Progenitor cell of endocrine pancreas (in vitro differentiated cells): ENCODE measurements around the gene AKAP9. TPM values are rescaled to one million over a fixed set of nuclear protein-coding genes. Genes with fewer than 3 reads are reported as not detected.
"Not testable (repeated sequence)": the region's sequence is repeated elsewhere in the genome, so short reads cannot be mapped to it uniquely, and the experiment has no call there.

Experiments used
- DNase-seq: peaks from one replicate; pipeline ENCODE4 v3.0.0; 2021; ENCODE audit warnings: low spot score; ENCODE audit not compliant: unreplicated experiment
- H3K27ac Mint-ChIP-seq: 2 replicates; pipeline ENCODE4 v1.8.0; 2021; ENCODE audit warnings: mild to moderate bottlenecking, moderate library complexity, mixed read lengths
- H3K27me3 Mint-ChIP-seq: 2 replicates; pipeline ENCODE4 v1.8.0; 2021; ENCODE audit warnings: mixed read lengths
- H3K36me3 Mint-ChIP-seq: 2 replicates; pipeline ENCODE4 v1.8.0; 2022; ENCODE audit warnings: mixed read lengths; ENCODE audit not compliant: insufficient read depth
- H3K4me1 Mint-ChIP-seq: 2 replicates; pipeline ENCODE4 v1.8.0; 2021; ENCODE audit warnings: low read depth, mixed read lengths
- H3K4me3 Mint-ChIP-seq: 2 replicates; pipeline ENCODE4 v1.8.0; 2021; ENCODE audit warnings: low read depth, mild to moderate bottlenecking, moderate library complexity, mixed read lengths
- H3K9me3 Mint-ChIP-seq: 2 replicates; pipeline ENCODE4 v1.8.0; 2021; ENCODE audit warnings: low read depth, mixed read lengths
- total RNA-seq: library from RNA; stranded (reverse); gene quantifications from 2 replicates; pipeline ENCODE4 v1.2.1, GENCODE V29; 2021
- TF ChIP-seq, protein P1 (sequence below): fragments of 200-600 bp; sonication (generic); IDR thresholded peaks from one replicate; pipeline ENCODE4 v1.5.0; 2021; ENCODE audit warnings: antibody characterized with exemption, mild to moderate bottlenecking; ENCODE audit not compliant: unreplicated experiment

AKAP9 gene
- total RNA-seq, 1 donor from 2014 or later, result 105 TPM

- Mint-ChIP-seq H3K4me1 (no peaks in the 10 kb centered on the region), H3K9me3 (peaks cover 4% of the 10 kb centered on the region), H3K4me3 (no peak overlapping the region), H3K36me3 (no peaks in the 10 kb centered on the region), H3K27me3 (peaks cover 3% of the 10 kb centered on the region), H3K27ac (no peak overlapping the region)
- TF ChIP-seq, protein P1, sequence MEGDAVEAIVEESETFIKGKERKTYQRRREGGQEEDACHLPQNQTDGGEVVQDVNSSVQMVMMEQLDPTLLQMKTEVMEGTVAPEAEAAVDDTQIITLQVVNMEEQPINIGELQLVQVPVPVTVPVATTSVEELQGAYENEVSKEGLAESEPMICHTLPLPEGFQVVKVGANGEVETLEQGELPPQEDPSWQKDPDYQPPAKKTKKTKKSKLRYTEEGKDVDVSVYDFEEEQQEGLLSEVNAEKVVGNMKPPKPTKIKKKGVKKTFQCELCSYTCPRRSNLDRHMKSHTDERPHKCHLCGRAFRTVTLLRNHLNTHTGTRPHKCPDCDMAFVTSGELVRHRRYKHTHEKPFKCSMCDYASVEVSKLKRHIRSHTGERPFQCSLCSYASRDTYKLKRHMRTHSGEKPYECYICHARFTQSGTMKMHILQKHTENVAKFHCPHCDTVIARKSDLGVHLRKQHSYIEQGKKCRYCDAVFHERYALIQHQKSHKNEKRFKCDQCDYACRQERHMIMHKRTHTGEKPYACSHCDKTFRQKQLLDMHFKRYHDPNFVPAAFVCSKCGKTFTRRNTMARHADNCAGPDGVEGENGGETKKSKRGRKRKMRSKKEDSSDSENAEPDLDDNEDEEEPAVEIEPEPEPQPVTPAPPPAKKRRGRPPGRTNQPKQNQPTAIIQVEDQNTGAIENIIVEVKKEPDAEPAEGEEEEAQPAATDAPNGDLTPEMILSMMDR, result no peak
- DNase-seq, result no peak
These were observed 12.8 kb upstream of the AKAP9 start for GRCh38 chr7:91927912-91928311.

GRCh38 chr7:91929463-91929862 lies 11.2 kb upstream of the AKAP9 start:
- H3K9me3 Mint-ChIP-seq, result peaks cover 4% of the 10 kb centered on the region
- no peaks in the 10 kb centered on the region for H3K4me1 Mint-ChIP-seq
- no peaks in the 10 kb centered on the region for H3K36me3 Mint-ChIP-seq
- TF ChIP-seq, protein P1, result no peak
- DNase-seq, result no peak
- peaks cover 3% of the 10 kb centered on the region for H3K27me3 Mint-ChIP-seq
- H3K4me3 Mint-ChIP-seq, result no peak overlapping the region
- H3K27ac Mint-ChIP-seq, result no peak overlapping the region

- DNase-seq, result no peak
- Mint-ChIP-seq H3K9me3 (no peaks in the 10 kb centered on the region), H3K27ac (peak overlapping the region; percentile 97), H3K4me3 (peak overlapping the region; percentile 94), H3K27me3 (no peaks in the 10 kb centered on the region), H3K36me3 (no peaks in the 10 kb centered on the region), H3K4me1 (peaks cover 21% of the 10 kb centered on the region)
- TF ChIP-seq, protein P1, result no peak
These were observed 491 bp upstream of the AKAP9 start for GRCh38 chr7:91940171-91940570.

GRCh38 chr7:91941450-91941849 lies 788 bp downstream of the AKAP9 start:
- H3K4me1 Mint-ChIP-seq, result peaks cover 20% of the 10 kb centered on the region
- H3K36me3 Mint-ChIP-seq, result peaks cover under 1% of the 10 kb centered on the region
- peak overlapping the region; percentile 94 for H3K4me3 Mint-ChIP-seq
- H3K9me3 Mint-ChIP-seq, result no peaks in the 10 kb centered on the region
- H3K27me3 Mint-ChIP-seq, result no peaks in the 10 kb centered on the region
- DNase-seq, result no peak
- TF ChIP-seq, protein P1, result no peak
- H3K27ac Mint-ChIP-seq, result peak overlapping the region; percentile 97

- TF ChIP-seq, protein P1, result no peak
- Mint-ChIP-seq H3K27ac (peak overlapping the region; percentile 78), H3K36me3 (peaks cover 5% of the 10 kb centered on the region), H3K9me3 (no peaks in the 10 kb centered on the region), H3K4me3 (peak overlapping the region; percentile 94), H3K4me1 (peaks cover 20% of the 10 kb centered on the region), H3K27me3 (no peaks in the 10 kb centered on the region)
- DNase-seq, result no peak
These were observed 1.6 kb downstream of the AKAP9 start for GRCh38 chr7:91942312-91942711.

- DNase-seq, H3K27ac Mint-ChIP-seq, H3K27me3 Mint-ChIP-seq, H3K36me3 Mint-ChIP-seq, H3K4me3 Mint-ChIP-seq, H3K9me3 Mint-ChIP-seq: not testable (repeated sequence)
- peaks cover 17% of the 10 kb centered on the region for H3K4me1 Mint-ChIP-seq
These were observed 4.3 kb downstream of the AKAP9 start for GRCh38 chr7:91944970-91945369.
